ENCODE results near the gene TSSK6.

TSSK6 gene

GRCh38 chr19:19530889-19531288 is 15.5 kb upstream of the TSSK6 start:
- DNase-seq: no peak

GRCh38 chr19:19530423-19530804 is 15.1 kb upstream of the TSSK6 start:
- no peak for DNase-seq

GRCh38 chr19:19529783-19530422 is 14.6 kb upstream of the TSSK6 start:
- no peak for DNase-seq

- DNase-seq: peak; percentile 53
Observed at GRCh38 chr19:19528721-19529490, 13.6 kb upstream of the TSSK6 start, which contains the start of gene YJEFN3. TSS of gene YJEFN3 (plus strand) at chr19:19528911. CDS start at chr19:19528933, 22 bp downstream.

GRCh38 chr19:19527674-19528625 is 12.6 kb upstream of the TSSK6 start:
- no peak for DNase-seq

GRCh38 chr19:19527371-19527656 is 12.0 kb upstream of the TSSK6 start:
- no peak for DNase-seq

GRCh38 chr19:19526581-19527370 is 11.4 kb upstream of the TSSK6 start:
- no peak for DNase-seq

- no peak for DNase-seq
Observed at GRCh38 chr19:19525611-19526380, 10.4 kb upstream of the TSSK6 start.

GRCh38 chr19:19524053-19524452 is 8.7 kb upstream of the TSSK6 start:
- no peak for DNase-seq

GRCh38 chr19:19523177-19523576 is 7.8 kb upstream of the TSSK6 start:
- no peak for DNase-seq

- DNase-seq: no peak
Observed at GRCh38 chr19:19520989-19521388, 5.6 kb upstream of the TSSK6 start.

GRCh38 chr19:19517235-19517619 is 1.9 kb upstream of the TSSK6 start:
- DNase-seq: no peak

GRCh38 chr19:19515642-19516519 is 533 bp upstream of the TSSK6 start, which contains the start of gene NDUFA13:
TSS of gene NDUFA13 (plus strand) at chr19:19516225. CDS start at chr19:19516239, 14 bp downstream.
- DNase-seq: peak; percentile 92

GRCh38 chr19:19514215-19514657 is 1.1 kb downstream of the TSSK6 start:
- peak; percentile 81 for DNase-seq

- no peak for DNase-seq
Observed at GRCh38 chr19:19513682-19514081, 1.7 kb downstream of the TSSK6 start.

- no peak for DNase-seq
Observed at GRCh38 chr19:19510432-19510831, 4.9 kb downstream of the TSSK6 start.

- DNase-seq: no peak
Observed at GRCh38 chr19:19508217-19508616, 7.1 kb downstream of the TSSK6 start.

GRCh38 chr19:19507354-19507753 is 8.0 kb downstream of the TSSK6 start:
- no peak for DNase-seq

GRCh38 chr19:19506592-19506991 is 8.8 kb downstream of the TSSK6 start:
- no peak for DNase-seq

GRCh38 chr19:19505669-19506326 is 9.6 kb downstream of the TSSK6 start:
- no peak for DNase-seq

All from right kidney (tissue), 1 donor.